ENCODE results near the gene ADCY2. TPM values are rescaled to one million over a fixed set of nuclear protein-coding genes. Genes with fewer than 3 reads are reported as not detected.

The ADCY2 gene
- total and polyA plus RNA-seq, 4 donors: 0.56 to 9.3 (median 6.7) TPM

- no peaks in the 10 kb centered on the region for H3K27me3 ChIP-seq (ENCODE audit: control insufficient read depth in 1 of 2, insufficient read depth in 2 of 2, low read length in 1 of 2)
- ATAC-seq (ENCODE audit: low FRiP score): no peak
- no peaks in the 10 kb centered on the region for H3K36me3 ChIP-seq (ENCODE audit: control insufficient read depth in 1 of 2, insufficient read depth in 2 of 2, low read length in 1 of 2)
- no peak for DNase-seq
- no peaks in the 10 kb centered on the region for H3K4me1 ChIP-seq (ENCODE audit: control insufficient read depth in 1 of 2, insufficient read depth in 2 of 2, low read length in 2 of 2)
- intact Hi-C loops (cut with DNase I): no loop called here
- no peaks in the 10 kb centered on the region for H3K9me3 ChIP-seq (ENCODE audit: control insufficient read depth, low read length)
- WGBS, 2 donors: 79 to 81% methylated on average over 5 of the region's 5 CpGs
- H3K27ac ChIP-seq (ENCODE audit: low read depth in 1 of 2, low read length in 2 of 2): no peak overlapping the region
- no peak overlapping the region for H3K4me3 ChIP-seq (ENCODE audit: low read length in 2 of 2)
These were observed 288.9 kb downstream of the ADCY2 start for GRCh38 chr5:7684826-7685225.

- intact Hi-C loops (cut with DNase I): no loop called here
- H3K27ac ChIP-seq (ENCODE audit: low read depth in 1 of 2, low read length in 2 of 2): no peak overlapping the region
- H3K4me1 ChIP-seq (ENCODE audit: control insufficient read depth in 1 of 2, insufficient read depth in 2 of 2, low read length in 2 of 2): no peaks in the 10 kb centered on the region
- H3K36me3 ChIP-seq (ENCODE audit: control insufficient read depth in 1 of 2, insufficient read depth in 2 of 2, low read length in 1 of 2): no peaks in the 10 kb centered on the region
- no peak for DNase-seq
- no peak for ATAC-seq (ENCODE audit: low FRiP score)
- no peaks in the 10 kb centered on the region for H3K27me3 ChIP-seq (ENCODE audit: control insufficient read depth in 1 of 2, insufficient read depth in 2 of 2, low read length in 1 of 2)
- 22 to 23% methylated on average over 1 of the region's 1 CpG for WGBS, 2 donors
- H3K9me3 ChIP-seq (ENCODE audit: control insufficient read depth, low read length): no peaks in the 10 kb centered on the region
- no peak overlapping the region for H3K4me3 ChIP-seq (ENCODE audit: low read length in 2 of 2)
These were observed 290.9 kb downstream of the ADCY2 start for GRCh38 chr5:7686794-7687193.

- Histone ChIP-seq H3K4me1 (ENCODE audit: control insufficient read depth in 1 of 2, insufficient read depth in 2 of 2, low read length in 2 of 2) (no peaks in the 10 kb centered on the region), H3K27me3 (ENCODE audit: control insufficient read depth in 1 of 2, insufficient read depth in 2 of 2, low read length in 1 of 2) (no peaks in the 10 kb centered on the region), H3K4me3 (ENCODE audit: low read length in 2 of 2) (no peak overlapping the region), H3K36me3 (ENCODE audit: control insufficient read depth in 1 of 2, insufficient read depth in 2 of 2, low read length in 1 of 2) (no peaks in the 10 kb centered on the region), H3K9me3 (ENCODE audit: control insufficient read depth, low read length) (no peaks in the 10 kb centered on the region), H3K27ac (ENCODE audit: low read depth in 1 of 2, low read length in 2 of 2) (no peak overlapping the region)
- DNase-seq (no peak), ATAC-seq (ENCODE audit: low FRiP score) (no peak)
- WGBS, 2 donors: 49 to 62% methylated on average over 10 of the region's 10 CpGs
- intact Hi-C loops (cut with DNase I): no loop called here
These were observed 294.6 kb downstream of the ADCY2 start for GRCh38 chr5:7690557-7690956.

- Histone ChIP-seq H3K36me3 (ENCODE audit: control insufficient read depth in 1 of 2, insufficient read depth in 2 of 2, low read length in 1 of 2) (peaks cover 0 to under 1% of the 10 kb centered on the region in 2 donors), H3K27me3 (ENCODE audit: control insufficient read depth in 1 of 2, insufficient read depth in 2 of 2, low read length in 1 of 2) (no peaks in the 10 kb centered on the region), H3K4me1 (ENCODE audit: control insufficient read depth in 1 of 2, insufficient read depth in 2 of 2, low read length in 2 of 2) (no peaks in the 10 kb centered on the region), H3K27ac (ENCODE audit: low read depth in 1 of 2, low read length in 2 of 2) (no peak overlapping the region), H3K4me3 (ENCODE audit: low read length in 2 of 2) (no peak overlapping the region), H3K9me3 (ENCODE audit: control insufficient read depth, low read length) (no peaks in the 10 kb centered on the region)
- intact Hi-C loops (cut with DNase I): no loop called here
- DNase-seq: no peak
- 44 to 53% methylated on average over 5 of the region's 5 CpGs for WGBS, 2 donors
- ATAC-seq (ENCODE audit: low FRiP score): no peak
These were observed 309.3 kb downstream of the ADCY2 start for GRCh38 chr5:7705261-7705660.

- intact Hi-C loops (cut with DNase I): no loop called here
- H3K27ac ChIP-seq (ENCODE audit: low read depth in 1 of 2, low read length in 2 of 2): no peak overlapping the region
- DNase-seq: no peak
- H3K4me1 ChIP-seq (ENCODE audit: control insufficient read depth in 1 of 2, insufficient read depth in 2 of 2, low read length in 2 of 2): no peaks in the 10 kb centered on the region
- H3K4me3 ChIP-seq (ENCODE audit: low read length in 2 of 2): no peak overlapping the region
- no peak for ATAC-seq (ENCODE audit: low FRiP score)
- peaks cover 0 to 2% of the 10 kb centered on the region in 2 donors for H3K36me3 ChIP-seq (ENCODE audit: control insufficient read depth in 1 of 2, insufficient read depth in 2 of 2, low read length in 1 of 2)
- no peaks in the 10 kb centered on the region for H3K27me3 ChIP-seq (ENCODE audit: control insufficient read depth in 1 of 2, insufficient read depth in 2 of 2, low read length in 1 of 2)
- 81 to 86% methylated on average over 6 of the region's 6 CpGs for WGBS, 2 donors
- H3K9me3 ChIP-seq (ENCODE audit: control insufficient read depth, low read length): no peaks in the 10 kb centered on the region
These were observed 309.8 kb downstream of the ADCY2 start for GRCh38 chr5:7705736-7706135.

GRCh38 chr5:7706256-7706655, 310.3 kb downstream of the ADCY2 start:
- ATAC-seq (ENCODE audit: low FRiP score): no peak
- peaks cover 0 to 2% of the 10 kb centered on the region in 2 donors for H3K36me3 ChIP-seq (ENCODE audit: control insufficient read depth in 1 of 2, insufficient read depth in 2 of 2, low read length in 1 of 2)
- 57 to 58% methylated on average over 4 of the region's 4 CpGs for WGBS, 2 donors
- no peak overlapping the region for H3K4me3 ChIP-seq (ENCODE audit: low read length in 2 of 2)
- H3K9me3 ChIP-seq (ENCODE audit: control insufficient read depth, low read length): no peaks in the 10 kb centered on the region
- intact Hi-C loops (cut with DNase I): no loop called here
- H3K27ac ChIP-seq (ENCODE audit: low read depth in 1 of 2, low read length in 2 of 2): no peak overlapping the region
- H3K4me1 ChIP-seq (ENCODE audit: control insufficient read depth in 1 of 2, insufficient read depth in 2 of 2, low read length in 2 of 2): no peaks in the 10 kb centered on the region
- DNase-seq: no peak
- H3K27me3 ChIP-seq (ENCODE audit: control insufficient read depth in 1 of 2, insufficient read depth in 2 of 2, low read length in 1 of 2): no peaks in the 10 kb centered on the region

GRCh38 chr5:7714119-7714518, 318.2 kb downstream of the ADCY2 start:
- Histone ChIP-seq H3K36me3 (ENCODE audit: control insufficient read depth in 1 of 2, insufficient read depth in 2 of 2, low read length in 1 of 2) (peaks cover 0 to 2% of the 10 kb centered on the region in 2 donors), H3K9me3 (ENCODE audit: control insufficient read depth, low read length) (no peaks in the 10 kb centered on the region), H3K27me3 (ENCODE audit: control insufficient read depth in 1 of 2, insufficient read depth in 2 of 2, low read length in 1 of 2) (no peaks in the 10 kb centered on the region), H3K27ac (ENCODE audit: low read depth in 1 of 2, low read length in 2 of 2) (no peak overlapping the region), H3K4me1 (ENCODE audit: control insufficient read depth in 1 of 2, insufficient read depth in 2 of 2, low read length in 2 of 2) (no peaks in the 10 kb centered on the region), H3K4me3 (ENCODE audit: low read length in 2 of 2) (no peak overlapping the region)
- WGBS, 2 donors: 84 to 85% methylated on average over 6 of the region's 6 CpGs
- DNase-seq (no peak), ATAC-seq (ENCODE audit: low FRiP score) (no peak)
- intact Hi-C loops (cut with DNase I): no loop called here

- no peak overlapping the region for H3K4me3 ChIP-seq (ENCODE audit: low read length in 2 of 2)
- no peaks in the 10 kb centered on the region for H3K27me3 ChIP-seq (ENCODE audit: control insufficient read depth in 1 of 2, insufficient read depth in 2 of 2, low read length in 1 of 2)
- H3K27ac ChIP-seq (ENCODE audit: low read depth in 1 of 2, low read length in 2 of 2): no peak overlapping the region
- H3K36me3 ChIP-seq (ENCODE audit: control insufficient read depth in 1 of 2, insufficient read depth in 2 of 2, low read length in 1 of 2): peaks cover 0 to 2% of the 10 kb centered on the region in 2 donors
- DNase-seq (no peak), ATAC-seq (ENCODE audit: low FRiP score) (no peak)
- H3K9me3 ChIP-seq (ENCODE audit: control insufficient read depth, low read length): no peaks in the 10 kb centered on the region
- no peaks in the 10 kb centered on the region for H3K4me1 ChIP-seq (ENCODE audit: control insufficient read depth in 1 of 2, insufficient read depth in 2 of 2, low read length in 2 of 2)
- intact Hi-C loops (cut with DNase I): no loop called here
These were observed 318.8 kb downstream of the ADCY2 start for GRCh38 chr5:7714697-7715096.

- ATAC-seq (ENCODE audit: low FRiP score) (no peak), DNase-seq (no peak)
- Histone ChIP-seq H3K36me3 (ENCODE audit: control insufficient read depth in 1 of 2, insufficient read depth in 2 of 2, low read length in 1 of 2) (no peaks in the 10 kb centered on the region), H3K4me3 (ENCODE audit: low read length in 2 of 2) (no peak overlapping the region), H3K9me3 (ENCODE audit: control insufficient read depth, low read length) (no peaks in the 10 kb centered on the region), H3K4me1 (ENCODE audit: control insufficient read depth in 1 of 2, insufficient read depth in 2 of 2, low read length in 2 of 2) (no peaks in the 10 kb centered on the region), H3K27ac (ENCODE audit: low read depth in 1 of 2, low read length in 2 of 2) (no peak overlapping the region), H3K27me3 (ENCODE audit: control insufficient read depth in 1 of 2, insufficient read depth in 2 of 2, low read length in 1 of 2) (no peaks in the 10 kb centered on the region)
- intact Hi-C loops (cut with DNase I): no loop called here
- 70 to 75% methylated on average over 4 of the region's 4 CpGs for WGBS, 2 donors
These were observed 321.8 kb downstream of the ADCY2 start for GRCh38 chr5:7717691-7718090.

Measured in aorta (tissue), 5 donors.